ENCODE measurements around the gene PPP1R14C.
A peak's percentile ranks its signal among the peaks of the same experiment; 100 is the strongest.

The PPP1R14C gene

GRCh38 chr6:150261997-150262697 is 119.3 kb downstream of the PPP1R14C start:
- Histone ChIP-seq H2BK5ac (ENCODE audit: low read depth, low read length, poor library complexity, severe bottlenecking) (no peak overlapping the region), H3K4ac (ENCODE audit: low read depth in 1 of 2, low read length in 2 of 2) (no peak overlapping the region), H3K9me3 (ENCODE audit: control insufficient read depth, low read length) (no peaks in the 10 kb centered on the region), H3K4me2 (ENCODE audit: low read length, poor library complexity, severe bottlenecking) (no peak overlapping the region), H3K27me3 (ENCODE audit: control insufficient read depth in 1 of 2, insufficient read depth in 1 of 2, low read length in 2 of 2) (peaks cover 5 to 7% of the 10 kb centered on the region in 2 experiments), H3K18ac (ENCODE audit: low read depth in 1 of 2, low read length in 2 of 2) (no peak overlapping the region), H3K4me1 (ENCODE audit: control insufficient read depth, insufficient read depth, low read depth, low read length) (no peaks in the 10 kb centered on the region), H2BK12ac (ENCODE audit: low read length in 2 of 2) (no peak overlapping the region), H2BK120ac (ENCODE audit: low read depth, low read length) (no peak overlapping the region), H3K36me3 (ENCODE audit: control insufficient read depth in 1 of 2, insufficient read depth in 2 of 2, low read depth in 1 of 2, low read length in 2 of 2) (no peaks in the 10 kb centered on the region), H3K27ac (ENCODE audit: low read length, poor library complexity, severe bottlenecking) (no peak overlapping the region), H3K23ac (ENCODE audit: low read length in 2 of 2) (no peak overlapping the region), H4K8ac (ENCODE audit: low read length) (no peak overlapping the region), H2BK15ac (ENCODE audit: low read depth, poor library complexity, severe bottlenecking) (no peak overlapping the region), H3K4me3 (ENCODE audit: insufficient read depth in 1 of 2, low read depth in 1 of 2, low read length in 2 of 2) (no peak overlapping the region), H4K91ac (ENCODE audit: low read length) (no peak overlapping the region), H3K9ac (ENCODE audit: low read length) (no peak overlapping the region), H2AFZ (ENCODE audit: low read depth, low read length) (no peak overlapping the region), H3K14ac (ENCODE audit: low read length in 2 of 2) (no peak overlapping the region), H2AK5ac (ENCODE audit: low read length, severe bottlenecking) (no peak overlapping the region), H3K79me1 (replicated peaks; ENCODE audit: low read length, poor library complexity, severe bottlenecking) (no peaks in the 10 kb centered on the region)
- DNase-seq: no peak
- WGBS: 69% methylated on average over 16 of the region's 16 CpGs

DNA sequence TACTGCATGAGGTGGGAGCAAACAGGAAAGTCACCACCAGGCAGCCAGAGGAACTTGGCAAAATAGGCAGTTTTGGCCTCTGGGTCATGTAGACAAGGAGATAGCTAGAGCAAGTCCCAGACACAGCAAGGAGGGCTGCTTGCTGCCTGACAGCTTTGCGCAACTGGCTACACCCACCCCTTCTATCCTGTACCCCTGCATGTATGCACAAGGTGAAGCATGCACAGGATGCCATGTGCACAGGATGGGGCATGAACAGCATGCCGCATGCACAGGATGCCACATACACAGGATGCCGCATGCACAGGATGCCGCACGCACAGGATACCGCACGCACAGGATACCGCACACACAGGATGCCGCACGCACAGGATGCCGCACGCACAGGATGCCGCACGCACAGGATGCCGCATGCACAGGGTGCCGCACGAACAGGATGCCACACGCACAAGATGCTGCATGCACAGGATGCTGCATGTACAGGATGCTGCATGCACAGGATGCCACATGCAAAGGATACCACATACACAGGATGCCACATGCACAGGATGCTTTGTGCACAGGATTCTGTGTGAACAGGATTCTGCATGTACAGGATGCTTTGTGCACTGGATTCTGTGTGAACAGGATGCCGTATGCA is 121.0 kb downstream of the PPP1R14C start:
- Histone ChIP-seq H3K23ac (ENCODE audit: low read length in 2 of 2) (no peak overlapping the region), H3K9ac (ENCODE audit: low read length) (no peak overlapping the region), H4K8ac (ENCODE audit: low read length) (no peak overlapping the region), H2BK5ac (ENCODE audit: low read depth, low read length, poor library complexity, severe bottlenecking) (no peak overlapping the region), H3K4me2 (ENCODE audit: low read length, poor library complexity, severe bottlenecking) (no peak overlapping the region), H3K4ac (ENCODE audit: low read depth in 1 of 2, low read length in 2 of 2) (no peak overlapping the region), H3K4me3 (ENCODE audit: insufficient read depth in 1 of 2, low read depth in 1 of 2, low read length in 2 of 2) (no peak overlapping the region), H2AK5ac (ENCODE audit: low read length, severe bottlenecking) (no peak overlapping the region), H2BK120ac (ENCODE audit: low read depth, low read length) (no peak overlapping the region), H4K91ac (ENCODE audit: low read length) (no peak overlapping the region), H3K36me3 (ENCODE audit: control insufficient read depth in 1 of 2, insufficient read depth in 2 of 2, low read depth in 1 of 2, low read length in 2 of 2) (no peaks in the 10 kb centered on the region), H2AFZ (ENCODE audit: low read depth, low read length) (no peak overlapping the region), H3K4me1 (ENCODE audit: control insufficient read depth, insufficient read depth, low read depth, low read length) (no peaks in the 10 kb centered on the region), H3K14ac (ENCODE audit: low read length in 2 of 2) (no peak overlapping the region), H3K79me1 (replicated peaks; ENCODE audit: low read length, poor library complexity, severe bottlenecking) (no peaks in the 10 kb centered on the region), H3K9me3 (ENCODE audit: control insufficient read depth, low read length) (no peaks in the 10 kb centered on the region), H2BK15ac (ENCODE audit: low read depth, poor library complexity, severe bottlenecking) (no peak overlapping the region), H3K18ac (ENCODE audit: low read depth in 1 of 2, low read length in 2 of 2) (no peak overlapping the region), H2BK12ac (ENCODE audit: low read length in 2 of 2) (no peak overlapping the region), H3K27me3 (ENCODE audit: control insufficient read depth in 1 of 2, insufficient read depth in 1 of 2, low read length in 2 of 2) (peaks cover 5 to 7% of the 10 kb centered on the region in 2 experiments), H3K27ac (ENCODE audit: low read length, poor library complexity, severe bottlenecking) (no peak overlapping the region)
- DNase-seq: no peak
- 89% methylated on average over 19 of the region's 19 CpGs for WGBS

DNA sequence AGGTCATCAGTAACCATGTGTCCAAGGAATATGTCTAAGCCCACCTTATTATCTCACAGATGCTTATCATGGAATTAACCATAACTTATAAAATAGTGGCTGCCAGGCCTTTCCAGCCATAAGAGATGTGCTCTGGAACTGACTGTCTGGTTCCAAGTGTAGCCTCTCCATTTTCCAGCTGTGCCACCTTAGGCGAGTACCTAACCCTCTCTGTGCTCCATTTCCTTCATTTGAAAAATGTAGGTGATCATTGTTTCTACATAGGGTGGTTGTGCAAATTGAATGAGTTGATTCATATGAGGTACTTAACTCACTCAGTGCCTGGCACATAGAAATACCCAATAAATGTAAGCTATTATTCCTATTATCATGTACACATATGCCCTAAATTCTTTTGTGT is 123.5 kb downstream of the PPP1R14C start:
- H3K36me3 ChIP-seq (ENCODE audit: control insufficient read depth in 1 of 2, insufficient read depth in 2 of 2, low read depth in 1 of 2, low read length in 2 of 2): no peaks in the 10 kb centered on the region
- H3K9ac ChIP-seq (ENCODE audit: low read length): no peak overlapping the region
- no peak overlapping the region for H2BK120ac ChIP-seq (ENCODE audit: low read depth, low read length)
- H4K91ac ChIP-seq (ENCODE audit: low read length): no peak overlapping the region
- H3K18ac ChIP-seq (ENCODE audit: low read depth in 1 of 2, low read length in 2 of 2): no peak overlapping the region
- H2BK15ac ChIP-seq (ENCODE audit: low read depth, poor library complexity, severe bottlenecking): no peak overlapping the region
- no peak overlapping the region for H3K4me3 ChIP-seq (ENCODE audit: insufficient read depth in 1 of 2, low read depth in 1 of 2, low read length in 2 of 2)
- H3K9me3 ChIP-seq (ENCODE audit: control insufficient read depth, low read length): no peaks in the 10 kb centered on the region
- no peak overlapping the region for H2AK5ac ChIP-seq (ENCODE audit: low read length, severe bottlenecking)
- no peak overlapping the region for H3K14ac ChIP-seq (ENCODE audit: low read length in 2 of 2)
- no peak overlapping the region for H2BK12ac ChIP-seq (ENCODE audit: low read length in 2 of 2)
- H3K4ac ChIP-seq (ENCODE audit: low read depth in 1 of 2, low read length in 2 of 2): no peak overlapping the region
- WGBS: no CpG with 5 or more reads among the region's 1 CpG
- no peak overlapping the region for H4K8ac ChIP-seq (ENCODE audit: low read length)
- H3K27ac ChIP-seq (ENCODE audit: low read length, poor library complexity, severe bottlenecking): no peak overlapping the region
- no peaks in the 10 kb centered on the region for H3K79me1 ChIP-seq (replicated peaks; ENCODE audit: low read length, poor library complexity, severe bottlenecking)
- H3K4me1 ChIP-seq (ENCODE audit: control insufficient read depth, insufficient read depth, low read depth, low read length): peaks cover 8% of the 10 kb centered on the region
- no peak overlapping the region for H3K4me2 ChIP-seq (ENCODE audit: low read length, poor library complexity, severe bottlenecking)
- H3K23ac ChIP-seq (ENCODE audit: low read length in 2 of 2): no peak overlapping the region
- H3K27me3 ChIP-seq (ENCODE audit: control insufficient read depth in 1 of 2, insufficient read depth in 1 of 2, low read length in 2 of 2): peaks cover 0 to 5% of the 10 kb centered on the region in 2 experiments
- H2BK5ac ChIP-seq (ENCODE audit: low read depth, low read length, poor library complexity, severe bottlenecking): no peak overlapping the region
- H2AFZ ChIP-seq (ENCODE audit: low read depth, low read length): no peak overlapping the region
- DNase-seq: no peak

DNA sequence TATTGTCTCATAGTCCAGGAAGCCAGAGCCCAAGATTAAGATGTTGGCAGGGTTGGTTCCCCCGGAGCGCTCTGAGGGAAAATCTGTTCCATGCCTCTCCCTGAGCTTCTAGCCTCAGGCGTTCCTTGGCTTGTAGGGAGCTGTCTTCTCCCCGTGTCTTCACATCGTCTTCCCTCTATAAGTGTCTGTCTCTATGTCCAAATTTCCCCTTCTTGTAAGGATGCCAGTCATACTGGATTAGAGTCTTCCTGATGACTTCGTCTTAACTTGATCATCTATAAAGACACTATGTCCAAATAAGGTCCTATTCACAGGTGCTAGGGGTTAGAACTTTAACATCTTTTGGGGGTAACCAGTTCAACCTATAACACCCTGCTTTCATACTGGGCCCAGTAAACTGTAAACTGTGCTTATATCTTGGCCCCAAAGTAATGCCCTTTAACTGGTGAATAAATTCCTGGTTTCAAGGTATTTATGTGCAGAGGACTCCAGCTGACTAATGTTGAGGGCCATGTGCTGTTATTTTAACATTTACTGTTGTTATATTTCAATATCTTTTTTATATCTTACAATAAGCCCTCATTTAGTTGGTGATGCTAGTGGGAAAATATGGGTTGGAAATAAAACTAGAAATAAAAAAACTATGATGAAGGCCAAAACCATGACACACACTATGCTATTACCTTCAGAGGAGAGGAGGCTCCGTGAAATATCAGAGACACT is 124.3 kb downstream of the PPP1R14C start:
- no peak overlapping the region for H2BK12ac ChIP-seq (ENCODE audit: low read length in 2 of 2)
- no peak overlapping the region for H3K4me2 ChIP-seq (ENCODE audit: low read length, poor library complexity, severe bottlenecking)
- no peaks in the 10 kb centered on the region for H3K9me3 ChIP-seq (ENCODE audit: control insufficient read depth, low read length)
- H2BK15ac ChIP-seq (ENCODE audit: low read depth, poor library complexity, severe bottlenecking): no peak overlapping the region
- H4K91ac ChIP-seq (ENCODE audit: low read length): no peak overlapping the region
- no peak for DNase-seq
- H4K8ac ChIP-seq (ENCODE audit: low read length): no peak overlapping the region
- peak overlapping the region; percentile 31 for H3K9ac ChIP-seq (ENCODE audit: low read length)
- H3K79me1 ChIP-seq (replicated peaks; ENCODE audit: low read length, poor library complexity, severe bottlenecking): no peaks in the 10 kb centered on the region
- no peak overlapping the region for H3K27ac ChIP-seq (ENCODE audit: low read length, poor library complexity, severe bottlenecking)
- no peak overlapping the region for H2BK5ac ChIP-seq (ENCODE audit: low read depth, low read length, poor library complexity, severe bottlenecking)
- no peak overlapping the region for H2AK5ac ChIP-seq (ENCODE audit: low read length, severe bottlenecking)
- peaks cover 8% of the 10 kb centered on the region for H3K4me1 ChIP-seq (ENCODE audit: control insufficient read depth, insufficient read depth, low read depth, low read length)
- H2BK120ac ChIP-seq (ENCODE audit: low read depth, low read length): no peak overlapping the region
- no peaks in the 10 kb centered on the region for H3K36me3 ChIP-seq (ENCODE audit: control insufficient read depth in 1 of 2, insufficient read depth in 2 of 2, low read depth in 1 of 2, low read length in 2 of 2)
- no peak overlapping the region for H3K23ac ChIP-seq (ENCODE audit: low read length in 2 of 2)
- peaks cover 0 to 2% of the 10 kb centered on the region in 2 experiments for H3K27me3 ChIP-seq (ENCODE audit: control insufficient read depth in 1 of 2, insufficient read depth in 1 of 2, low read length in 2 of 2)
- no peak overlapping the region for H3K4me3 ChIP-seq (ENCODE audit: insufficient read depth in 1 of 2, low read depth in 1 of 2, low read length in 2 of 2)
- no peak overlapping the region for H3K14ac ChIP-seq (ENCODE audit: low read length in 2 of 2)
- H3K18ac ChIP-seq (ENCODE audit: low read depth in 1 of 2, low read length in 2 of 2): no peak overlapping the region
- no peak overlapping the region for H3K4ac ChIP-seq (ENCODE audit: low read depth in 1 of 2, low read length in 2 of 2)
- WGBS: 96% methylated on average over 5 of the region's 7 CpGs
- H2AFZ ChIP-seq (ENCODE audit: low read depth, low read length): no peak overlapping the region
